Neural cell (in vitro differentiated cells): Measurements from ENCODE around the gene QPCT. TPM values are rescaled to one million over a fixed set of nuclear protein-coding genes. Genes with fewer than 3 reads are reported as not detected.

Experiments used
- H2AFZ ChIP-seq: fragments of 200-600, 300-800 bp; sonication (generic), shearing (Covaris generic); 2 replicates; pipeline ENCODE4 v1.6.0; 2014; ENCODE audit warnings: low read depth, mild to moderate bottlenecking, antibody characterized with exemption, low read length, moderate library complexity
- H3F3A ChIP-seq: fragments of 200-600 bp; shearing (Covaris generic); 2 replicates; pipeline ENCODE4 v1.6.1; 2016; ENCODE audit warnings: mild to moderate bottlenecking, moderate library complexity, mixed read lengths, antibody characterized with exemption, low read length; ENCODE audit not compliant: insufficient read depth, poor library complexity, severe bottlenecking
- H3K27ac ChIP-seq: fragments of 200-600, 300-800 bp; sonication (generic), shearing (Covaris generic); 2 replicates; pipeline ENCODE4 v1.5.1; 2014; ENCODE audit warnings: mild to moderate bottlenecking, low read length, moderate library complexity
- H3K27me3 ChIP-seq: fragments of 300-800, 200-600 bp; sonication (generic), shearing (Covaris generic); 2 replicates; pipeline ENCODE4 v1.6.0; 2014; ENCODE audit warnings: mild to moderate bottlenecking, low read depth, low read length, moderate library complexity; ENCODE audit not compliant: insufficient read depth
- H3K36me3 ChIP-seq: fragments of 300-800, 200-600 bp; sonication (generic), shearing (Covaris generic); 2 replicates; pipeline ENCODE4 v1.5.1; 2014; ENCODE audit warnings: mild to moderate bottlenecking, antibody characterized with exemption, low read length, moderate library complexity; ENCODE audit not compliant: insufficient read depth
- H3K4me2 ChIP-seq: fragments of 300-800, 200-600 bp; sonication (generic), shearing (Covaris generic); 2 replicates; pipeline ENCODE4 v1.6.0; 2014; ENCODE audit warnings: mild to moderate bottlenecking, low read length
- H3K4me3 ChIP-seq: fragments of 300-800, 200-600 bp; sonication (generic), shearing (Covaris generic); 2 replicates; pipeline ENCODE4 v1.5.1; 2014; ENCODE audit warnings: mild to moderate bottlenecking, low read length, moderate library complexity
- H3K79me2 ChIP-seq: fragments of 200-600 bp; shearing (Covaris generic); replicated peaks from 2 replicates; pipeline ENCODE4 v1.6.0; 2014; ENCODE audit warnings: mild to moderate bottlenecking, low read length, moderate library complexity; ENCODE audit not compliant: insufficient read depth
- H3K9ac ChIP-seq: fragments of 300-800, 200-600 bp; sonication (generic), shearing (Covaris generic); 2 replicates; pipeline ENCODE4 v1.6.1; 2016; ENCODE audit warnings: mild to moderate bottlenecking, low read length, mixed read lengths
- H3K9me2 ChIP-seq: fragments of 200-600 bp; shearing (Covaris generic); 2 replicates; pipeline ENCODE4 v1.6.1; 2016; ENCODE audit warnings: mild to moderate bottlenecking, low read length, mixed read lengths; ENCODE audit not compliant: insufficient read depth
- H3K9me3 ChIP-seq: fragments of 200-600, 300-800 bp; sonication (generic), shearing (Covaris generic); 2 replicates; pipeline ENCODE4 v1.6.1; 2016; ENCODE audit warnings: mild to moderate bottlenecking, mixed run types, low read length, moderate library complexity, mixed read lengths
- H4K20me1 ChIP-seq: fragments of 200-600 bp; shearing (Covaris generic); 2 replicates; pipeline ENCODE4 v1.6.1; 2016; ENCODE audit warnings: mild to moderate bottlenecking, mixed run types; ENCODE audit not compliant: insufficient read depth
- EZH2 ChIP-seq: fragments of 200-600, 300-800 bp; shearing (Covaris generic), sonication (generic); IDR thresholded peaks from 2 replicates; pipeline ENCODE4 v1.6.1; 2014; ENCODE audit warnings: antibody characterized with exemption, low read length, borderline replicate concordance, mild to moderate bottlenecking; ENCODE audit not compliant: insufficient read depth, poor library complexity, severe bottlenecking
- MXI1 ChIP-seq: fragments of 450-650 bp; conservative IDR thresholded peaks from 2 replicates; pipeline ENCODE4 v1.6.1; 2014; ENCODE audit warnings: antibody characterized with exemption, mild to moderate bottlenecking; ENCODE audit not compliant: poor library complexity, severe bottlenecking
- POLR2AphosphoS5 ChIP-seq: IDR thresholded peaks from 2 replicates; pipeline ENCODE4 v1.6.1; 2012
- RAD21 ChIP-seq: fragments of 450-650 bp; conservative IDR thresholded peaks from 2 replicates; pipeline ENCODE4 v1.6.1; 2014; ENCODE audit warnings: antibody characterized with exemption, mild to moderate bottlenecking, moderate library complexity
- REST ChIP-seq: IDR thresholded peaks from 2 replicates; pipeline ENCODE4 v1.6.1; 2012; ENCODE audit warnings: borderline replicate concordance
- SMC3 ChIP-seq: fragments of 450-650 bp; conservative IDR thresholded peaks from 2 replicates; pipeline ENCODE4 v1.6.1; 2014; ENCODE audit warnings: antibody characterized with exemption, mild to moderate bottlenecking, moderate library complexity; ENCODE audit not compliant: poor library complexity
- TAF1 ChIP-seq: IDR thresholded peaks from 2 replicates; pipeline ENCODE4 v1.6.1; 2012; ENCODE audit warnings: low read depth
- polyA plus RNA-seq: library from polyadenylated mRNA; depleted of rRNA; stranded (reverse); fragments of >200 nt; gene quantifications from 2 replicates; pipeline ENCODE4 v1.2.3, GENCODE V29; 2014
- TF ChIP-seq, protein P1 (sequence below): fragments of 450-650 bp; IDR thresholded peaks from 2 replicates; pipeline ENCODE4 v1.5.1; 2014; ENCODE audit warnings: antibody characterized with exemption, mild to moderate bottlenecking, moderate library complexity; ENCODE audit not compliant: poor library complexity, severe bottlenecking

QPCT gene
- polyA plus RNA-seq, 1 donor from 2014 or later: 2.3 TPM

DNA sequence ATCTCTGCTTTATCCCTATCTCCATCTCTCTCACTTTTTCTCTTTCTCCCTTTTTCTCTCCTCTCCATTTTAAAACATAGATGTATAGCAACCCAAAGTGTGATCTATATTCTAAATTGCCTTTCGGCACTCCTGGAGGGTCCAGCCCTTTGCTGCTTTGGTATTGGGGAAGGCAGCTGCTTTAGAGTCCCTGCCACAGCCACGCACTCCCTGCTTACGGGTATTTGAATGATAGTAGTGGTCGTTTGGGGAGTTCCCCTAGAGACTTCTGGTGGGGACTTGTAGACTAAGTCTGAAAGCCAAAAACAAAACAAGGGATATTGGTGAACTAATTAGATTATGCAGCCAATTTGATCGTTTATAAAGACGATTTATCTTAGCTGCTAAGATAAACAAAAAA is 11.9 kb downstream of the QPCT start:
- H3K4me3 ChIP-seq: no peak overlapping the region

DNA sequence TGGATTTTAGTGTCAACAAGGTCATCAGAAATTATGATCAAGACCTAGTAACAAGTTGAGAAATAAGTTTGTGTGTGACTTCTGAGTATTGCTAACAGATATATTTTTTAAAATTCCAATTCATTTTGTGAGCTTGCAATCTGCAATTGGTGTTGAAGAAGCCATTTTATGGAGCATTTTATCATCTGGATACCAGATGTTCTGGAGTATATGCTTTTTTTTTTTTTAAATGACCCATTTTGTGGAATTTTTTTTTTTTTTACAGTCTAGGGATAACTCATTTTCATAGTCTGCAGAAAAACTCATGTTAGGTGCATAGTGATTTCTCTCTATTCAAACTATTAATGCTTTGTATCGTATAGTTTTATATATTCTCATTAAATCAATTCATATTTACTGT is 12.6 kb downstream of the QPCT start:
- Histone ChIP-seq H3K9me2 (no peaks in the 10 kb centered on the region), H3K36me3 (no peaks in the 10 kb centered on the region), H3K9ac (no peak overlapping the region), H3K27me3 (no peaks in the 10 kb centered on the region), H3K4me3 (no peak overlapping the region), H3K27ac (no peak overlapping the region), H3K4me2 (no peak overlapping the region), H3K79me2 (no peaks in the 10 kb centered on the region), H4K20me1 (no peaks in the 10 kb centered on the region), H3K9me3 (no peaks in the 10 kb centered on the region), H2AFZ (no peak overlapping the region), H3F3A (no peaks in the 10 kb centered on the region)
- TF ChIP-seq SMC3: no peak
- TF ChIP-seq POLR2AphosphoS5: no peak
- no peak for TF ChIP-seq RAD21
- no peak for TF ChIP-seq MXI1
- TF ChIP-seq, protein P1, sequence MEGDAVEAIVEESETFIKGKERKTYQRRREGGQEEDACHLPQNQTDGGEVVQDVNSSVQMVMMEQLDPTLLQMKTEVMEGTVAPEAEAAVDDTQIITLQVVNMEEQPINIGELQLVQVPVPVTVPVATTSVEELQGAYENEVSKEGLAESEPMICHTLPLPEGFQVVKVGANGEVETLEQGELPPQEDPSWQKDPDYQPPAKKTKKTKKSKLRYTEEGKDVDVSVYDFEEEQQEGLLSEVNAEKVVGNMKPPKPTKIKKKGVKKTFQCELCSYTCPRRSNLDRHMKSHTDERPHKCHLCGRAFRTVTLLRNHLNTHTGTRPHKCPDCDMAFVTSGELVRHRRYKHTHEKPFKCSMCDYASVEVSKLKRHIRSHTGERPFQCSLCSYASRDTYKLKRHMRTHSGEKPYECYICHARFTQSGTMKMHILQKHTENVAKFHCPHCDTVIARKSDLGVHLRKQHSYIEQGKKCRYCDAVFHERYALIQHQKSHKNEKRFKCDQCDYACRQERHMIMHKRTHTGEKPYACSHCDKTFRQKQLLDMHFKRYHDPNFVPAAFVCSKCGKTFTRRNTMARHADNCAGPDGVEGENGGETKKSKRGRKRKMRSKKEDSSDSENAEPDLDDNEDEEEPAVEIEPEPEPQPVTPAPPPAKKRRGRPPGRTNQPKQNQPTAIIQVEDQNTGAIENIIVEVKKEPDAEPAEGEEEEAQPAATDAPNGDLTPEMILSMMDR: no peak
- TF ChIP-seq TAF1: no peak
- no peak for TF ChIP-seq EZH2
- TF ChIP-seq REST: no peak

More for the DNA sequence above, 11.9 kb downstream of the QPCT start:
- H3K9me3 ChIP-seq: no peaks in the 10 kb centered on the region
- no peaks in the 10 kb centered on the region for H3K79me2 ChIP-seq
- H2AFZ ChIP-seq: no peak overlapping the region
- H3K27me3 ChIP-seq: no peaks in the 10 kb centered on the region
- no peak overlapping the region for H3K4me2 ChIP-seq
- no peak for TF ChIP-seq SMC3
- H4K20me1 ChIP-seq: no peaks in the 10 kb centered on the region
- no peak overlapping the region for H3K27ac ChIP-seq
- H3F3A ChIP-seq: no peaks in the 10 kb centered on the region
- no peak overlapping the region for H3K9ac ChIP-seq
- H3K9me2 ChIP-seq: no peaks in the 10 kb centered on the region
- H3K36me3 ChIP-seq: no peaks in the 10 kb centered on the region

DNA sequence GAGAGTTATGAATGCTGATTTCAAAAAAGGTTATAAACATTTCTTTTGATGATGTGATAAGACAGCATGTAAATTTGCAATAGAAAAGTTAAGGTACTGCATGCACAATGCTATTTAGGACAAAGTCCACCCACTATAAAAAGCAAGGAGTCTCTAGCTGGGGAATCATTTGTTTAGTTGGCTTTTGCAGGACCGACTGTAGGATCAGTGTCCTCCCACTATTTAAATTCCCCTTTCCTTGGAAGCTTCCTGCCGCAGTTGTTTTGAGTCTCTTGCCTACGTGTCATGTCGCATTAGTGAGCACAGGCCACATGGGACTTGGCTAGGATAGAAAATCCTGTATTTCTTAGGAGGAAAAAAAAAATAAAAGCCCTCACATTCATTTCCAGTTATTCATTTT is 13.1 kb downstream of the QPCT start:
- H3K9me3 ChIP-seq: no peaks in the 10 kb centered on the region

More for the DNA sequence above, 13.1 kb downstream of the QPCT start:
- TF ChIP-seq EZH2 (no peak), RAD21 (no peak), POLR2AphosphoS5 (peak; percentile 62)
- TF ChIP-seq, protein P1: no peak
- Histone ChIP-seq H3K4me2 (peak overlapping the region; percentile 6), H3K27ac (no peak overlapping the region), H3K36me3 (no peaks in the 10 kb centered on the region), H3K79me2 (no peaks in the 10 kb centered on the region), H3K9ac (no peak overlapping the region), H2AFZ (no peak overlapping the region), H3K9me2 (no peaks in the 10 kb centered on the region), H4K20me1 (no peaks in the 10 kb centered on the region), H3F3A (no peaks in the 10 kb centered on the region), H3K4me3 (no peak overlapping the region), H3K27me3 (no peaks in the 10 kb centered on the region)
